Tibial nerve (tissue), 4 donors: ENCODE results near the gene SMIM3.

Source experiments
- CTCF ChIP-seq, 5 experiments: fragments of 200-600 bp in 3 of 5; fragments of 450-650 bp in 2 of 5; sonication (generic) in 3 of 5; IDR thresholded peaks; one replicate each; pipeline ENCODE4 v1.5.1; 2016 to 2019; ENCODE audit warnings: antibody characterized with exemption in 5 of 5, mild to moderate bottlenecking in 3 of 5, moderate library complexity in 2 of 5
- EP300 ChIP-seq, 2 donors: sonication (generic); formaldehyde crosslinking; IDR thresholded peaks; one replicate each; pipeline ENCODE4 v1.6.1; 2017; ENCODE audit warnings: antibody characterized with exemption in 2 of 2, mild to moderate bottlenecking in 1 of 2
- POLR2A ChIP-seq, 2 donors: fragments of 450-650 bp; IDR thresholded peaks; one replicate each; pipeline ENCODE4 v1.6.1; 2017; ENCODE audit warnings: antibody characterized with exemption in 2 of 2, mild to moderate bottlenecking in 2 of 2, moderate library complexity in 2 of 2

- TF ChIP-seq POLR2A (IDR thresholded peaks at IDR 0.05): no peak
- no peak for TF ChIP-seq CTCF (IDR thresholded peaks at IDR 0.05)
- TF ChIP-seq EP300 (IDR thresholded peaks at IDR 0.05): no peak
These were observed 10.4 kb downstream of the SMIM3 start for GRCh38 chr5:150788977-150789376.
